SK-N-MC (cell line): Measurements from ENCODE around the gene TCF12.

Experiments
- EZH2 ChIP-seq: fragments of 200-600 bp; sonication (generic); IDR thresholded peaks from one replicate; pipeline ENCODE4 v1.6.1; 2017; ENCODE audit warnings: antibody characterized with exemption
- POLR2AphosphoS5 ChIP-seq: IDR thresholded peaks from 2 replicates; pipeline ENCODE4 v1.6.1; 2012; ENCODE audit warnings: mild to moderate bottlenecking, low read depth, low read length, borderline replicate concordance

- TF ChIP-seq POLR2AphosphoS5 (no peak), EZH2 (no peak)
These were observed 46.6 kb upstream of the TCF12 start for GRCh38 chr15:56871867-56872266.
